Forelimb muscle (tissue), 1 donor: ENCODE measurements around the gene SDCCAG8. TPM values are rescaled to one million over a fixed set of nuclear protein-coding genes. Genes with fewer than 3 reads are reported as not detected.

ENCODE experiments used
- DNase-seq: peaks from one replicate; pipeline ENCODE4 v3.0.0-alpha.2; 2013; ENCODE audit warnings: low read depth
- polyA plus RNA-seq: library from polyadenylated mRNA; unstranded; fragments of 120-200 nt; gene quantifications from one replicate; pipeline ENCODE4 v1.2.1, GENCODE V29; 2013; ENCODE audit not compliant: insufficient read length

The SDCCAG8 gene
- polyA plus RNA-seq, 1 donor = 22.9 TPM

GRCh38 chr1:243390162-243390791 lies 134.4 kb downstream of the SDCCAG8 start:
- no peak for DNase-seq

- no peak for DNase-seq
These were observed 135.5 kb downstream of the SDCCAG8 start for GRCh38 chr1:243391355-243391754.

GRCh38 chr1:243393096-243393495 lies 137.3 kb downstream of the SDCCAG8 start:
- DNase-seq = no peak

- no peak for DNase-seq
These were observed 138.2 kb downstream of the SDCCAG8 start for GRCh38 chr1:243394066-243394465.

GRCh38 chr1:243394601-243395464 lies 139.0 kb downstream of the SDCCAG8 start:
- no peak for DNase-seq

- no peak for DNase-seq
These were observed 140.6 kb downstream of the SDCCAG8 start for GRCh38 chr1:243396424-243396823.

GRCh38 chr1:243396876-243397275 lies 141.0 kb downstream of the SDCCAG8 start:
- no peak for DNase-seq

- DNase-seq = no peak
These were observed 141.9 kb downstream of the SDCCAG8 start for GRCh38 chr1:243397613-243398321.

GRCh38 chr1:243399561-243400155 lies 143.8 kb downstream of the SDCCAG8 start:
- DNase-seq = no peak

GRCh38 chr1:243402868-243403267 lies 147.0 kb downstream of the SDCCAG8 start:
- DNase-seq = no peak

- no peak for DNase-seq
These were observed 150.6 kb downstream of the SDCCAG8 start for GRCh38 chr1:243406424-243406823.

GRCh38 chr1:243407284-243408018 lies 151.6 kb downstream of the SDCCAG8 start:
- DNase-seq = no peak

- no peak for DNase-seq
These were observed 152.6 kb downstream of the SDCCAG8 start for GRCh38 chr1:243408479-243408878.

GRCh38 chr1:243409284-243409683 lies 153.4 kb downstream of the SDCCAG8 start:
- DNase-seq = no peak

GRCh38 chr1:243411472-243411871 lies 155.6 kb downstream of the SDCCAG8 start:
- DNase-seq = no peak

GRCh38 chr1:243413431-243414151 lies 157.8 kb downstream of the SDCCAG8 start:
- no peak for DNase-seq

- no peak for DNase-seq
These were observed 158.3 kb downstream of the SDCCAG8 start for GRCh38 chr1:243414152-243414494.

GRCh38 chr1:243415663-243416408 lies 160.0 kb downstream of the SDCCAG8 start:
- DNase-seq = no peak

GRCh38 chr1:243416495-243416894 lies 160.7 kb downstream of the SDCCAG8 start:
- DNase-seq = no peak
